SIG-M5 (cell line): ENCODE measurements around the gene ING1.
"Not testable (repeated sequence)": the region's sequence is repeated elsewhere in the genome, so short reads cannot be mapped to it uniquely, and the experiment has no call there.

Source experiments
- DNase-seq: peaks from one replicate; lab custom pipeline; 2025; lab: John Stamatoyannopoulos, UW

The ING1 gene

GRCh38 chr13:110715395-110716246 is 2.1 kb downstream of the ING1 start:
- DNase-seq = peak; percentile 100

GRCh38 chr13:110716247-110716515 is 2.7 kb downstream of the ING1 start:
- no peak for DNase-seq

GRCh38 chr13:110719036-110719710 is 5.7 kb downstream of the ING1 start:
- DNase-seq = no peak

- no peak for DNase-seq
Observed at GRCh38 chr13:110722971-110723370, 9.5 kb downstream of the ING1 start.

GRCh38 chr13:110723598-110723997 is 10.1 kb downstream of the ING1 start:
- no peak for DNase-seq

- not testable (repeated sequence) for DNase-seq
Observed at GRCh38 chr13:110726153-110726552, 12.7 kb downstream of the ING1 start.

GRCh38 chr13:110726726-110727125 is 13.2 kb downstream of the ING1 start:
- no peak for DNase-seq

GRCh38 chr13:110731072-110731471 is 17.6 kb downstream of the ING1 start:
- no peak for DNase-seq

- no peak for DNase-seq
Observed at GRCh38 chr13:110734561-110734960, 21.1 kb downstream of the ING1 start.

- DNase-seq = no peak
Observed at GRCh38 chr13:110737555-110737954, 24.1 kb downstream of the ING1 start.

- no peak for DNase-seq
Observed at GRCh38 chr13:110743687-110744086, 30.2 kb downstream of the ING1 start.

GRCh38 chr13:110746438-110746837 is 32.9 kb downstream of the ING1 start:
- no peak for DNase-seq

- no peak for DNase-seq
Observed at GRCh38 chr13:110748271-110748670, 34.8 kb downstream of the ING1 start.

- no peak for DNase-seq
Observed at GRCh38 chr13:110756219-110756631, 42.7 kb downstream of the ING1 start.

- DNase-seq = no peak
Observed at GRCh38 chr13:110757296-110757695, 43.8 kb downstream of the ING1 start.

GRCh38 chr13:110758195-110758805 is 44.8 kb downstream of the ING1 start:
- DNase-seq = no peak

GRCh38 chr13:110759710-110760109 is 46.2 kb downstream of the ING1 start:
- DNase-seq = no peak

GRCh38 chr13:110760611-110761010 is 47.1 kb downstream of the ING1 start:
- no peak for DNase-seq

- no peak for DNase-seq
Observed at GRCh38 chr13:110766671-110767430, 53.4 kb downstream of the ING1 start.

GRCh38 chr13:110767476-110767875 is 54.0 kb downstream of the ING1 start:
- DNase-seq = no peak

GRCh38 chr13:110769097-110769496 is 55.6 kb downstream of the ING1 start:
- no peak for DNase-seq

- DNase-seq = no peak
Observed at GRCh38 chr13:110770678-110771077, 57.2 kb downstream of the ING1 start.
